ENCODE results near the gene IER3.
"Not testable (repeated sequence)": the region's sequence is repeated elsewhere in the genome, so short reads cannot be mapped to it uniquely, and the experiment has no call there.

The IER3 gene

GRCh38 chr6:30757261-30757904 is 13.0 kb upstream of the IER3 start:
- Histone ChIP-seq H3K4me3 (ENCODE audit: severe bottlenecking) (no peak overlapping the region), H3K27me3 (ENCODE audit: insufficient read depth, poor library complexity, severe bottlenecking) (no peaks in the 10 kb centered on the region), H3K36me3 (ENCODE audit: low read depth) (no peaks in the 10 kb centered on the region), H3K27ac (ENCODE audit: poor library complexity, severe bottlenecking) (peak overlapping the region; percentile 31), H3K9me3 (ENCODE audit: severe bottlenecking) (no peaks in the 10 kb centered on the region), H3K4me1 (ENCODE audit: insufficient read depth, poor library complexity, severe bottlenecking) (peaks cover 45% of the 10 kb centered on the region)
- DNase-seq (ENCODE audit: low spot score) (no peak), ATAC-seq (ENCODE audit: low read depth) (no peak)
- no peak for TF ChIP-seq CTCF (IDR thresholded peaks at IDR 0.05; ENCODE audit: poor library complexity, severe bottlenecking)

- H3K27ac ChIP-seq (ENCODE audit: poor library complexity, severe bottlenecking): peak overlapping the region; percentile 31
- not testable (repeated sequence) for H3K36me3 ChIP-seq (ENCODE audit: low read depth); H3K4me3 ChIP-seq (ENCODE audit: severe bottlenecking)
Measured at GRCh38 chr6:30756405-30757003, 12.2 kb upstream of the IER3 start.

GRCh38 chr6:30754631-30755030 is 10.3 kb upstream of the IER3 start:
- Histone ChIP-seq H3K9me3 (ENCODE audit: severe bottlenecking) (no peaks in the 10 kb centered on the region), H3K27ac (ENCODE audit: poor library complexity, severe bottlenecking) (peak overlapping the region; percentile 98), H3K36me3 (ENCODE audit: low read depth) (no peaks in the 10 kb centered on the region), H3K4me1 (ENCODE audit: insufficient read depth, poor library complexity, severe bottlenecking) (peaks cover 48% of the 10 kb centered on the region), H3K27me3 (ENCODE audit: insufficient read depth, poor library complexity, severe bottlenecking) (no peaks in the 10 kb centered on the region), H3K4me3 (ENCODE audit: severe bottlenecking) (no peak overlapping the region)
- DNase-seq (ENCODE audit: low spot score): no peak
- ATAC-seq (ENCODE audit: low read depth): no peak
- TF ChIP-seq CTCF (IDR thresholded peaks at IDR 0.05; ENCODE audit: poor library complexity, severe bottlenecking): no peak

More at GRCh38 chr6:30756405-30757003, 12.2 kb upstream of the IER3 start:
- H3K4me1 ChIP-seq (ENCODE audit: insufficient read depth, poor library complexity, severe bottlenecking): peaks cover 44% of the 10 kb centered on the region
- ATAC-seq (ENCODE audit: low read depth); H3K9me3 ChIP-seq (ENCODE audit: severe bottlenecking); H3K27me3 ChIP-seq (ENCODE audit: insufficient read depth, poor library complexity, severe bottlenecking); DNase-seq (ENCODE audit: low spot score): not testable (repeated sequence)

GRCh38 chr6:30752157-30752927 is 8.0 kb upstream of the IER3 start:
- TF ChIP-seq CTCF (IDR thresholded peaks at IDR 0.05; ENCODE audit: poor library complexity, severe bottlenecking): peak; percentile 30
- no peaks in the 10 kb centered on the region for H3K27me3 ChIP-seq (ENCODE audit: insufficient read depth, poor library complexity, severe bottlenecking)
- H3K27ac ChIP-seq (ENCODE audit: poor library complexity, severe bottlenecking): peak overlapping the region; percentile 98
- no peak overlapping the region for H3K4me3 ChIP-seq (ENCODE audit: severe bottlenecking)
- DNase-seq (ENCODE audit: low spot score) (peak; percentile 100), ATAC-seq (ENCODE audit: low read depth) (peak; percentile 85)
- no peaks in the 10 kb centered on the region for H3K9me3 ChIP-seq (ENCODE audit: severe bottlenecking)
- no peaks in the 10 kb centered on the region for H3K36me3 ChIP-seq (ENCODE audit: low read depth)
- H3K4me1 ChIP-seq (ENCODE audit: insufficient read depth, poor library complexity, severe bottlenecking): peaks cover 64% of the 10 kb centered on the region

- H3K36me3 ChIP-seq (ENCODE audit: low read depth): no peaks in the 10 kb centered on the region
- H3K27me3 ChIP-seq (ENCODE audit: insufficient read depth, poor library complexity, severe bottlenecking): no peaks in the 10 kb centered on the region
- no peak for DNase-seq (ENCODE audit: low spot score)
- H3K9me3 ChIP-seq (ENCODE audit: severe bottlenecking): no peaks in the 10 kb centered on the region
- H3K4me3 ChIP-seq (ENCODE audit: severe bottlenecking): no peak overlapping the region
- TF ChIP-seq CTCF (IDR thresholded peaks at IDR 0.05; ENCODE audit: poor library complexity, severe bottlenecking): no peak
- no peak for ATAC-seq (ENCODE audit: low read depth)
- H3K27ac ChIP-seq (ENCODE audit: poor library complexity, severe bottlenecking): peak overlapping the region; percentile 98
- peaks cover 65% of the 10 kb centered on the region for H3K4me1 ChIP-seq (ENCODE audit: insufficient read depth, poor library complexity, severe bottlenecking)
Measured at GRCh38 chr6:30750379-30750668, 6.0 kb upstream of the IER3 start.
